NCI-H2107 (cell line): ENCODE results near the gene COL4A1.

Source experiments
- DNase-seq: peaks from one replicate; lab custom pipeline; 2025; lab: John Stamatoyannopoulos, UW

Gene COL4A1

GRCh38 chr13:110306960-110307766, at the start of gene COL4A1, which contains the start of gene COL4A2:
Gene COL4A1, minus strand, starts transcription at chr13:110307157. Its CDS starts 130 bp downstream, at chr13:110307027.
Gene COL4A2, plus strand, starts transcription at chr13:110307284. Its CDS starts 620 bp downstream, at chr13:110307904.
- no peak for DNase-seq

- no peak for DNase-seq
Observed at GRCh38 chr13:110356362-110356761, 49.4 kb upstream of the COL4A1 start.

GRCh38 chr13:110354715-110355473, 47.9 kb upstream of the COL4A1 start:
- DNase-seq, result no peak

GRCh38 chr13:110354123-110354627, 47.2 kb upstream of the COL4A1 start:
- DNase-seq, result no peak

GRCh38 chr13:110353339-110353977, 46.5 kb upstream of the COL4A1 start:
- DNase-seq, result no peak

- no peak for DNase-seq
Observed at GRCh38 chr13:110352735-110353134, 45.8 kb upstream of the COL4A1 start.

- no peak for DNase-seq
Observed at GRCh38 chr13:110351636-110352420, 44.9 kb upstream of the COL4A1 start.

- no peak for DNase-seq
Observed at GRCh38 chr13:110350509-110350908, 43.6 kb upstream of the COL4A1 start.

- no peak for DNase-seq
Observed at GRCh38 chr13:110350049-110350448, 43.1 kb upstream of the COL4A1 start.

GRCh38 chr13:110349239-110349638, 42.3 kb upstream of the COL4A1 start:
- no peak for DNase-seq

GRCh38 chr13:110348309-110349105, 41.5 kb upstream of the COL4A1 start:
- DNase-seq, result no peak

GRCh38 chr13:110347535-110348308, 40.8 kb upstream of the COL4A1 start:
- no peak for DNase-seq

- no peak for DNase-seq
Observed at GRCh38 chr13:110347088-110347487, 40.1 kb upstream of the COL4A1 start.

- no peak for DNase-seq
Observed at GRCh38 chr13:110346661-110347067, 39.7 kb upstream of the COL4A1 start.

GRCh38 chr13:110345701-110346100, 38.7 kb upstream of the COL4A1 start:
- DNase-seq, result no peak

GRCh38 chr13:110345266-110345665, 38.3 kb upstream of the COL4A1 start:
- no peak for DNase-seq

GRCh38 chr13:110344320-110344719, 37.4 kb upstream of the COL4A1 start:
- DNase-seq, result no peak

GRCh38 chr13:110343241-110343865, 36.4 kb upstream of the COL4A1 start:
- DNase-seq, result no peak

GRCh38 chr13:110342474-110342873, 35.5 kb upstream of the COL4A1 start:
- DNase-seq, result no peak
